ENCODE measurements around the gene IQCK.

Gene IQCK

GRCh38 chr16:19765860-19766553 lies 47.9 kb downstream of the IQCK start:
- Histone ChIP-seq H3K27me3 (ENCODE audit: control insufficient read depth, insufficient read depth, low read length) (no peaks in the 10 kb centered on the region), H3K4me3 (ENCODE audit: low read depth, low read length) (no peak overlapping the region), H3K36me3 (ENCODE audit: control insufficient read depth, insufficient read depth, low read length) (no peaks in the 10 kb centered on the region), H3K9me3 (ENCODE audit: control insufficient read depth, insufficient read depth, low read length) (no peaks in the 10 kb centered on the region), H3K9ac (ENCODE audit: low read depth, low read length) (no peak overlapping the region), H3K4me1 (ENCODE audit: control insufficient read depth, insufficient read depth, low read length) (peaks cover 11% of the 10 kb centered on the region; the same call in 1 of the 2 replicates), H3K27ac (ENCODE audit: low read depth, low read length) (no peak overlapping the region)

GRCh38 chr16:19766554-19766884 lies 48.4 kb downstream of the IQCK start:
- H3K27ac ChIP-seq (ENCODE audit: low read depth, low read length), result no peak overlapping the region
- no peaks in the 10 kb centered on the region for H3K9me3 ChIP-seq (ENCODE audit: control insufficient read depth, insufficient read depth, low read length)
- H3K27me3 ChIP-seq (ENCODE audit: control insufficient read depth, insufficient read depth, low read length), result no peaks in the 10 kb centered on the region
- no peak overlapping the region for H3K9ac ChIP-seq (ENCODE audit: low read depth, low read length)
- no peak overlapping the region for H3K4me3 ChIP-seq (ENCODE audit: low read depth, low read length)
- no peaks in the 10 kb centered on the region for H3K36me3 ChIP-seq (ENCODE audit: control insufficient read depth, insufficient read depth, low read length)
- peaks cover 11% of the 10 kb centered on the region; the same call in 1 of the 2 replicates for H3K4me1 ChIP-seq (ENCODE audit: control insufficient read depth, insufficient read depth, low read length)

DNA sequence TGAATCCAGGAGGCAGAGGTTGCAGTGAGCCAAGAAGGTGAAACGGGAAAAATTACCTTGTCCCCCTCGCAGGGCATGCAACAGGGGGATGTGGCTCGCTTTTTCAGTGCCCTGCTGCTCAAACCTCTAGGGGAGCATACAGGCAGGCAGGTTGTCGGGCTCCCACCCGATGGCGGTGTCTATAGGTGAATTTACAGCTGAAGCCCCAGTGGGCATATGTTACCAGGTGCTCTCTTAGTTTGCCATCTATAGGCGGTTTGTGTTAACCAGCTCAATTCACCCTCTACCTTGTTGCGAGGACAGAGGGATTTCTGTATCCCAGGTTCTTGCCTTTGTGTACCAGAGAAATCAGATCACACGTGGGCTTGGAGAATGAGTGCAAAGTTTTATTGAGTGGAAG lies 48.9 kb downstream of the IQCK start:
- Histone ChIP-seq H3K4me1 (ENCODE audit: control insufficient read depth, insufficient read depth, low read length) (peaks cover 14% of the 10 kb centered on the region), H3K36me3 (ENCODE audit: control insufficient read depth, insufficient read depth, low read length) (no peaks in the 10 kb centered on the region), H3K9me3 (ENCODE audit: control insufficient read depth, insufficient read depth, low read length) (no peaks in the 10 kb centered on the region), H3K27me3 (ENCODE audit: control insufficient read depth, insufficient read depth, low read length) (no peaks in the 10 kb centered on the region), H3K27ac (ENCODE audit: low read depth, low read length) (no peak overlapping the region), H3K9ac (ENCODE audit: low read depth, low read length) (no peak overlapping the region), H3K4me3 (ENCODE audit: low read depth, low read length) (no peak overlapping the region)

GRCh38 chr16:19767497-19767896 lies 49.4 kb downstream of the IQCK start:
- Histone ChIP-seq H3K4me1 (ENCODE audit: control insufficient read depth, insufficient read depth, low read length) (peaks cover 15% of the 10 kb centered on the region), H3K27ac (ENCODE audit: low read depth, low read length) (no peak overlapping the region), H3K9ac (ENCODE audit: low read depth, low read length) (no peak overlapping the region), H3K27me3 (ENCODE audit: control insufficient read depth, insufficient read depth, low read length) (no peaks in the 10 kb centered on the region), H3K4me3 (ENCODE audit: low read depth, low read length) (no peak overlapping the region), H3K9me3 (ENCODE audit: control insufficient read depth, insufficient read depth, low read length) (no peaks in the 10 kb centered on the region), H3K36me3 (ENCODE audit: control insufficient read depth, insufficient read depth, low read length) (no peaks in the 10 kb centered on the region)

DNA sequence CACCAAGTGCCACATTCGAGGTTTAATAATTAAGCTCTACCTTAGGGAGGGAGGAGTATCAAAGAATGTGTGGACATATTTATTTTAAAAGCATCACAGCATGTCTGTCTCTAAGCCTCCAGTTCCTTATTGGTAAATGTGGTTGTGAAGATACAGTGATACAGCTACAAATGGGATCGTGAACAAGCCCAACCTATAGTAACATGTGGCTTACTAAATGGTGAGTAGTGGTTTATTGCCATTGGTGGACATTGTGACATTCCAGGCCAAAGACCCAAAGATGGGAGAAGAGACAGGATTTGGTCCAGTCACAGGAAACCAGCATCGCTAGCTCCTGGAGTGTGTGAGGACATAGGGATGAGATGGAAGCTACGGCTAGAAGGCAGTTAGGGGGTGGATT lies 51.2 kb downstream of the IQCK start:
- H3K27me3 ChIP-seq (ENCODE audit: control insufficient read depth, insufficient read depth, low read length), result no peaks in the 10 kb centered on the region
- H3K36me3 ChIP-seq (ENCODE audit: control insufficient read depth, insufficient read depth, low read length), result no peaks in the 10 kb centered on the region
- H3K27ac ChIP-seq (ENCODE audit: low read depth, low read length), result no peak overlapping the region
- peaks cover 15% of the 10 kb centered on the region for H3K4me1 ChIP-seq (ENCODE audit: control insufficient read depth, insufficient read depth, low read length)
- no peaks in the 10 kb centered on the region for H3K9me3 ChIP-seq (ENCODE audit: control insufficient read depth, insufficient read depth, low read length)
- H3K9ac ChIP-seq (ENCODE audit: low read depth, low read length), result no peak overlapping the region
- no peak overlapping the region for H3K4me3 ChIP-seq (ENCODE audit: low read depth, low read length)

- Histone ChIP-seq H3K4me3 (ENCODE audit: low read depth, low read length) (no peak overlapping the region), H3K27ac (ENCODE audit: low read depth, low read length) (no peak overlapping the region), H3K9me3 (ENCODE audit: control insufficient read depth, insufficient read depth, low read length) (no peaks in the 10 kb centered on the region), H3K36me3 (ENCODE audit: control insufficient read depth, insufficient read depth, low read length) (no peaks in the 10 kb centered on the region), H3K9ac (ENCODE audit: low read depth, low read length) (no peak overlapping the region), H3K4me1 (ENCODE audit: control insufficient read depth, insufficient read depth, low read length) (peaks cover 11% of the 10 kb centered on the region), H3K27me3 (ENCODE audit: control insufficient read depth, insufficient read depth, low read length) (no peaks in the 10 kb centered on the region)
These were observed 53.0 kb downstream of the IQCK start for GRCh38 chr16:19771040-19771439.

DNA sequence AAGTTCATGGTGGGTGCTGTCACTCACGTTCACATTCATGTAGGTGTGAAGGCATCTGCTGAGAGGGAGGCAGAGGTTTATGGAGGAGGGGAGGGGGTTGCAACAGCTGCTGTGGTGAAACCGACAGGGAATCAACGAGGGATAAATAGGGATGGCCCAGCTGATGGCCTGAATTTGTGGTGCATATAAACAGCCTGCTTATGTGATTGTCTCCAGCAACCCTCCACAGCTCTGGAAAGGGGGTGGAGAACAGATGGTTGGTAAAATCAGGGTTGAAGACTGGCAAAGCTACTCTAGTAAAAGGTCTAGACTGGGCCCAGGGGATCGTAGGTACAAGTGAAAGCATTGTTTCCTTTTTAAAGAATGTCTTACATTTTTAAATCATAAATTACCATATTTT lies 53.7 kb downstream of the IQCK start:
- no peak overlapping the region for H3K4me3 ChIP-seq (ENCODE audit: low read depth, low read length)
- peaks cover 4% of the 10 kb centered on the region for H3K4me1 ChIP-seq (ENCODE audit: control insufficient read depth, insufficient read depth, low read length)
- no peak overlapping the region for H3K9ac ChIP-seq (ENCODE audit: low read depth, low read length)
- H3K27me3 ChIP-seq (ENCODE audit: control insufficient read depth, insufficient read depth, low read length), result no peaks in the 10 kb centered on the region
- no peaks in the 10 kb centered on the region for H3K36me3 ChIP-seq (ENCODE audit: control insufficient read depth, insufficient read depth, low read length)
- H3K27ac ChIP-seq (ENCODE audit: low read depth, low read length), result no peak overlapping the region
- H3K9me3 ChIP-seq (ENCODE audit: control insufficient read depth, insufficient read depth, low read length), result no peaks in the 10 kb centered on the region

GRCh38 chr16:19774024-19774423 lies 56.0 kb downstream of the IQCK start:
- no peaks in the 10 kb centered on the region for H3K9me3 ChIP-seq (ENCODE audit: control insufficient read depth, insufficient read depth, low read length)
- no peaks in the 10 kb centered on the region for H3K36me3 ChIP-seq (ENCODE audit: control insufficient read depth, insufficient read depth, low read length)
- H3K27ac ChIP-seq (ENCODE audit: low read depth, low read length), result no peak overlapping the region
- H3K27me3 ChIP-seq (ENCODE audit: control insufficient read depth, insufficient read depth, low read length), result no peaks in the 10 kb centered on the region
- no peak overlapping the region for H3K9ac ChIP-seq (ENCODE audit: low read depth, low read length)
- H3K4me3 ChIP-seq (ENCODE audit: low read depth, low read length), result no peak overlapping the region
- H3K4me1 ChIP-seq (ENCODE audit: control insufficient read depth, insufficient read depth, low read length), result peaks cover 4% of the 10 kb centered on the region; the same call in 1 of the 2 replicates

GRCh38 chr16:19776147-19776546 lies 58.1 kb downstream of the IQCK start:
- Histone ChIP-seq H3K9ac (ENCODE audit: low read depth, low read length) (no peak overlapping the region), H3K4me1 (ENCODE audit: control insufficient read depth, insufficient read depth, low read length) (peaks cover 4% of the 10 kb centered on the region; the same call in 1 of the 2 replicates), H3K9me3 (ENCODE audit: control insufficient read depth, insufficient read depth, low read length) (no peaks in the 10 kb centered on the region), H3K27me3 (ENCODE audit: control insufficient read depth, insufficient read depth, low read length) (no peaks in the 10 kb centered on the region), H3K36me3 (ENCODE audit: control insufficient read depth, insufficient read depth, low read length) (no peaks in the 10 kb centered on the region), H3K27ac (ENCODE audit: low read depth, low read length) (no peak overlapping the region), H3K4me3 (ENCODE audit: low read depth, low read length) (no peak overlapping the region)

GRCh38 chr16:19776565-19776964 lies 58.5 kb downstream of the IQCK start:
- no peak overlapping the region for H3K9ac ChIP-seq (ENCODE audit: low read depth, low read length)
- no peaks in the 10 kb centered on the region for H3K27me3 ChIP-seq (ENCODE audit: control insufficient read depth, insufficient read depth, low read length)
- H3K27ac ChIP-seq (ENCODE audit: low read depth, low read length), result no peak overlapping the region

DNA sequence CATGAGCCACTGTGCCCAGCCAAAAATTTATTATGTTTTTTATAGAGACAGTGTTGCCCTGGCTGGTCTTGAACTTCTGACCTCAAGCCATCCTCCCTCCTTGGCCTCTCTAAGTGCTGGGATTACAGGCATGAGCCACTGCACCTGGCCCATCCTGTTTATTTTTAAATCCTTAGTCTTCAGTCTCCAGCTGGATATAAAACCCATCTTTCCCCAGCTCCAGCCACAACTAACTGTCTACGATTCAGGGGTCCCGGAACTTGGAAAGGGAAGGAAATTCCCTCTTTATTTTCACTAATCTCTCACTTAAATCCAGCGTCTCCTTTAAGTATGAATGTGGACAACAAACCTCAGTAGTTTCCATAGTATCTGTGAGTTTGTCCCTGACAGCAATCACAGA lies 62.2 kb downstream of the IQCK start:
- Histone ChIP-seq H3K27me3 (ENCODE audit: control insufficient read depth, insufficient read depth, low read length) (no peaks in the 10 kb centered on the region), H3K4me1 (ENCODE audit: control insufficient read depth, insufficient read depth, low read length) (no peaks in the 10 kb centered on the region), H3K9ac (ENCODE audit: low read depth, low read length) (no peak overlapping the region), H3K9me3 (ENCODE audit: control insufficient read depth, insufficient read depth, low read length) (no peaks in the 10 kb centered on the region), H3K27ac (ENCODE audit: low read depth, low read length) (no peak overlapping the region), H3K4me3 (ENCODE audit: low read depth, low read length) (no peak overlapping the region), H3K36me3 (ENCODE audit: control insufficient read depth, insufficient read depth, low read length) (no peaks in the 10 kb centered on the region)

More at GRCh38 chr16:19776565-19776964, 58.5 kb downstream of the IQCK start:
- Histone ChIP-seq H3K9me3 (ENCODE audit: control insufficient read depth, insufficient read depth, low read length) (no peaks in the 10 kb centered on the region), H3K4me3 (ENCODE audit: low read depth, low read length) (no peak overlapping the region), H3K36me3 (ENCODE audit: control insufficient read depth, insufficient read depth, low read length) (no peaks in the 10 kb centered on the region), H3K4me1 (ENCODE audit: control insufficient read depth, insufficient read depth, low read length) (peaks cover 4% of the 10 kb centered on the region; the same call in 1 of the 2 replicates)

Measured in HUES48 (cell line).